ENCODE measurements around the gene EMX2. TPM values are rescaled to one million over a fixed set of nuclear protein-coding genes. Genes with fewer than 3 reads are reported as not detected.

EMX2 gene
- total RNA-seq, 1 experiment from 2014 or later = not detected

DNA sequence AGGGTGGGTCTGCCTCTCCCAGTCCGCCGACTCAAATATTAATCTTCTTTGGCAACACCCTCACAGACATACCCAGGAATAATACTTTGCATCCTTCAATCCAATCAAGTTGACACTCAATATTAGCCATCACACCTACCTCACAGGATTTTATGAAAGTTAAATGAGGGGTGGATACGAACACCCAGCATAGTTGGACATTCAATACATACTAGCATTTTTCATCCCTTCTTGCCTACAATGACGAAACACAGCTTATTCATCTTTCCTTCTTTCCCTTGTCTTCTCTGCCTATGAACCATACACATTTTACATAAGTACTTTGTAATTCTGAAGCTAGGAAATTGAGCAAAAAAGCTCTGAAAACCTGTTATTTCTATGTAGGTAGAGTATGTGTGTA lies 48.5 kb downstream of the EMX2 start:
- Histone ChIP-seq H3K9me2 (ENCODE audit: insufficient read depth) (no peaks in the 10 kb centered on the region), H3K36me3 (ENCODE audit: control insufficient read depth in 1 of 2, insufficient read depth in 2 of 2, low read length in 2 of 2) (no peaks in the 10 kb centered on the region), H3K27ac (ENCODE audit: low read depth, low read length) (no peak overlapping the region), H2AFZ (ENCODE audit: low read depth, low read length, poor library complexity, severe bottlenecking) (no peak overlapping the region), H3K9me3 (ENCODE audit: control insufficient read depth in 1 of 2, insufficient read depth in 1 of 2, low read depth in 1 of 2, low read length in 2 of 2) (no peaks in the 10 kb centered on the region), H4K20me1 (ENCODE audit: insufficient read depth) (no peaks in the 10 kb centered on the region), H3K9ac (ENCODE audit: low read length) (no peak overlapping the region), H3K27me3 (ENCODE audit: insufficient read depth, low read length) (peaks cover 33% of the 10 kb centered on the region), H3K79me2 (ENCODE audit: insufficient read depth, low read length) (no peaks in the 10 kb centered on the region), H3K4me1 (ENCODE audit: control insufficient read depth in 1 of 2, insufficient read depth in 2 of 2, low read length in 2 of 2) (no peaks in the 10 kb centered on the region), H3K4me3 (replicated peaks in 1 of 2; ENCODE audit: low read depth in 1 of 2, low read length in 2 of 2) (no peak overlapping the region), H3K4me2 (ENCODE audit: low read length) (no peak overlapping the region)
- POLR2A ChIA-PET = no interaction called here
- DNase-seq (ENCODE audit: low read depth, low spot score) (no peak), ATAC-seq (no peak)
- intact Hi-C loops (cut with micrococcal nuclease) = no loop called here
- RAD21 ChIA-PET (ENCODE audit: low non-redundant PET in 1 of 2, low total read pairs in 2 of 2, uncharacterized antibody in 2 of 2, unreplicated experiment in 2 of 2) = no interaction called here
- no TSS peak for BruUV-seq (replicated peaks)
- CTCF ChIA-PET = no interaction called here
- TF ChIP-seq SRF (IDR thresholded peaks at IDR 0.05; ENCODE audit: low read depth) (no peak), CBX3 (IDR thresholded peaks at IDR 0.05; ENCODE audit: low read depth) (no peak), JUND (IDR thresholded peaks at IDR 0.05) (no peak), YY1 (IDR thresholded peaks at IDR 0.05; ENCODE audit: extremely low read depth, insufficient replicate concordance, low read depth, low read length) (no peak), RAD21 (IDR thresholded peaks at IDR 0.05; ENCODE audit: low read depth) (no peak), FOSL1 (IDR thresholded peaks at IDR 0.05; ENCODE audit: low read depth) (no peak), EZH2phosphoT487 (IDR thresholded peaks at IDR 0.05; ENCODE audit: borderline replicate concordance) (no peak), POLR2AphosphoS5 (IDR thresholded peaks at IDR 0.05; ENCODE audit: low read depth, low read length) (no peak), ZNF274 (IDR thresholded peaks at IDR 0.05; ENCODE audit: low read depth, low read length) (no peak), ELF1 (IDR thresholded peaks at IDR 0.05; ENCODE audit: borderline replicate concordance, low read depth) (no peak), SIN3A (IDR thresholded peaks at IDR 0.05; ENCODE audit: low read depth) (no peak), EGR1 (IDR thresholded peaks at IDR 0.05; ENCODE audit: low read depth) (no peak), SP1 (IDR thresholded peaks at IDR 0.05; ENCODE audit: low read depth) (no peak), TCF7L2 (IDR thresholded peaks at IDR 0.05; ENCODE audit: borderline replicate concordance, extremely low read depth, insufficient read depth, insufficient read length) (no peak)
- TF ChIP-seq, protein P1, sequence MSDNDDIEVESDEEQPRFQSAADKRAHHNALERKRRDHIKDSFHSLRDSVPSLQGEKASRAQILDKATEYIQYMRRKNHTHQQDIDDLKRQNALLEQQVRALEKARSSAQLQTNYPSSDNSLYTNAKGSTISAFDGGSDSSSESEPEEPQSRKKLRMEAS (IDR thresholded peaks at IDR 0.05) = no peak
- TF ChIP-seq, protein P2, sequence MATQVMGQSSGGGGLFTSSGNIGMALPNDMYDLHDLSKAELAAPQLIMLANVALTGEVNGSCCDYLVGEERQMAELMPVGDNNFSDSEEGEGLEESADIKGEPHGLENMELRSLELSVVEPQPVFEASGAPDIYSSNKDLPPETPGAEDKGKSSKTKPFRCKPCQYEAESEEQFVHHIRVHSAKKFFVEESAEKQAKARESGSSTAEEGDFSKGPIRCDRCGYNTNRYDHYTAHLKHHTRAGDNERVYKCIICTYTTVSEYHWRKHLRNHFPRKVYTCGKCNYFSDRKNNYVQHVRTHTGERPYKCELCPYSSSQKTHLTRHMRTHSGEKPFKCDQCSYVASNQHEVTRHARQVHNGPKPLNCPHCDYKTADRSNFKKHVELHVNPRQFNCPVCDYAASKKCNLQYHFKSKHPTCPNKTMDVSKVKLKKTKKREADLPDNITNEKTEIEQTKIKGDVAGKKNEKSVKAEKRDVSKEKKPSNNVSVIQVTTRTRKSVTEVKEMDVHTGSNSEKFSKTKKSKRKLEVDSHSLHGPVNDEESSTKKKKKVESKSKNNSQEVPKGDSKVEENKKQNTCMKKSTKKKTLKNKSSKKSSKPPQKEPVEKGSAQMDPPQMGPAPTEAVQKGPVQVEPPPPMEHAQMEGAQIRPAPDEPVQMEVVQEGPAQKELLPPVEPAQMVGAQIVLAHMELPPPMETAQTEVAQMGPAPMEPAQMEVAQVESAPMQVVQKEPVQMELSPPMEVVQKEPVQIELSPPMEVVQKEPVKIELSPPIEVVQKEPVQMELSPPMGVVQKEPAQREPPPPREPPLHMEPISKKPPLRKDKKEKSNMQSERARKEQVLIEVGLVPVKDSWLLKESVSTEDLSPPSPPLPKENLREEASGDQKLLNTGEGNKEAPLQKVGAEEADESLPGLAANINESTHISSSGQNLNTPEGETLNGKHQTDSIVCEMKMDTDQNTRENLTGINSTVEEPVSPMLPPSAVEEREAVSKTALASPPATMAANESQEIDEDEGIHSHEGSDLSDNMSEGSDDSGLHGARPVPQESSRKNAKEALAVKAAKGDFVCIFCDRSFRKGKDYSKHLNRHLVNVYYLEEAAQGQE (IDR thresholded peaks at IDR 0.05; ENCODE audit: low read depth) = no peak
- TF ChIP-seq, protein P3, sequence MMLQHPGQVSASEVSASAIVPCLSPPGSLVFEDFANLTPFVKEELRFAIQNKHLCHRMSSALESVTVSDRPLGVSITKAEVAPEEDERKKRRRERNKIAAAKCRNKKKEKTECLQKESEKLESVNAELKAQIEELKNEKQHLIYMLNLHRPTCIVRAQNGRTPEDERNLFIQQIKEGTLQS (IDR thresholded peaks at IDR 0.05) = no peak
- TF ChIP-seq, protein P4, sequence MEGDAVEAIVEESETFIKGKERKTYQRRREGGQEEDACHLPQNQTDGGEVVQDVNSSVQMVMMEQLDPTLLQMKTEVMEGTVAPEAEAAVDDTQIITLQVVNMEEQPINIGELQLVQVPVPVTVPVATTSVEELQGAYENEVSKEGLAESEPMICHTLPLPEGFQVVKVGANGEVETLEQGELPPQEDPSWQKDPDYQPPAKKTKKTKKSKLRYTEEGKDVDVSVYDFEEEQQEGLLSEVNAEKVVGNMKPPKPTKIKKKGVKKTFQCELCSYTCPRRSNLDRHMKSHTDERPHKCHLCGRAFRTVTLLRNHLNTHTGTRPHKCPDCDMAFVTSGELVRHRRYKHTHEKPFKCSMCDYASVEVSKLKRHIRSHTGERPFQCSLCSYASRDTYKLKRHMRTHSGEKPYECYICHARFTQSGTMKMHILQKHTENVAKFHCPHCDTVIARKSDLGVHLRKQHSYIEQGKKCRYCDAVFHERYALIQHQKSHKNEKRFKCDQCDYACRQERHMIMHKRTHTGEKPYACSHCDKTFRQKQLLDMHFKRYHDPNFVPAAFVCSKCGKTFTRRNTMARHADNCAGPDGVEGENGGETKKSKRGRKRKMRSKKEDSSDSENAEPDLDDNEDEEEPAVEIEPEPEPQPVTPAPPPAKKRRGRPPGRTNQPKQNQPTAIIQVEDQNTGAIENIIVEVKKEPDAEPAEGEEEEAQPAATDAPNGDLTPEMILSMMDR (IDR thresholded peaks at IDR 0.05 in 2 of 3, conservative IDR thresholded peaks at IDR 0.05 in 1 of 3; ENCODE audit: borderline replicate concordance in 1 of 3, insufficient read depth in 1 of 3, low read depth in 2 of 3, low read length in 2 of 3) = no peak
- TF ChIP-seq, protein P5, sequence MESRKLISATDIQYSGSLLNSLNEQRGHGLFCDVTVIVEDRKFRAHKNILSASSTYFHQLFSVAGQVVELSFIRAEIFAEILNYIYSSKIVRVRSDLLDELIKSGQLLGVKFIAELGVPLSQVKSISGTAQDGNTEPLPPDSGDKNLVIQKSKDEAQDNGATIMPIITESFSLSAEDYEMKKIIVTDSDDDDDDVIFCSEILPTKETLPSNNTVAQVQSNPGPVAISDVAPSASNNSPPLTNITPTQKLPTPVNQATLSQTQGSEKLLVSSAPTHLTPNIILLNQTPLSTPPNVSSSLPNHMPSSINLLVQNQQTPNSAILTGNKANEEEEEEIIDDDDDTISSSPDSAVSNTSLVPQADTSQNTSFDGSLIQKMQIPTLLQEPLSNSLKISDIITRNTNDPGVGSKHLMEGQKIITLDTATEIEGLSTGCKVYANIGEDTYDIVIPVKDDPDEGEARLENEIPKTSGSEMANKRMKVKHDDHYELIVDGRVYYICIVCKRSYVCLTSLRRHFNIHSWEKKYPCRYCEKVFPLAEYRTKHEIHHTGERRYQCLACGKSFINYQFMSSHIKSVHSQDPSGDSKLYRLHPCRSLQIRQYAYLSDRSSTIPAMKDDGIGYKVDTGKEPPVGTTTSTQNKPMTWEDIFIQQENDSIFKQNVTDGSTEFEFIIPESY (IDR thresholded peaks at IDR 0.05; ENCODE audit: extremely low read depth, insufficient replicate concordance, low read length) = no peak
